CD4-positive, alpha-beta memory T cell (primary cell): ENCODE data around the gene CSRNP3. TPM values are rescaled to one million over a fixed set of nuclear protein-coding genes. Genes with fewer than 3 reads are reported as not detected.

Experiments used
- CTCF ChIA-PET: fragments of 350-600 bp; sonication (Branson Sonifier 250); formaldehyde crosslinking; loops from one replicate; lab custom pipeline; 2021; ENCODE audit warnings: inconsistent platforms; ENCODE audit not compliant: partially characterized antibody; lab: Charles Lee
- POLR2A ChIA-PET: fragments of 350-600 bp; sonication (Branson Sonifier 250); formaldehyde crosslinking; loops from one replicate; lab custom pipeline; 2021; ENCODE audit not compliant: partially characterized antibody; lab: Charles Lee
- DNase-seq, 5 donors: peaks; one replicate each; pipeline versions ENCODE4 v3.0.0 to v3.0.0-alpha.2; 2020 to 2022; ENCODE audit warnings: mixed read lengths in 1 of 5
- H3K27ac ChIP-seq: one replicate; pipeline ENCODE4 v1.7.0; 2013; ENCODE audit warnings: low read depth, low read length
- H3K27me3 ChIP-seq: 2 replicates; pipeline ENCODE4 v1.7.0; 2013; ENCODE audit warnings: mild to moderate bottlenecking, low read length, moderate library complexity; ENCODE audit not compliant: insufficient read depth
- H3K36me3 ChIP-seq: 2 replicates; pipeline ENCODE4 v1.7.0; 2013; ENCODE audit warnings: mild to moderate bottlenecking, low read length, moderate library complexity; ENCODE audit not compliant: insufficient read depth
- H3K4me1 ChIP-seq: 2 replicates; pipeline ENCODE4 v1.7.0; 2013; ENCODE audit warnings: mild to moderate bottlenecking, low read length, moderate library complexity; ENCODE audit not compliant: insufficient read depth
- H3K4me3 ChIP-seq, 2 donors: one replicate each; pipeline ENCODE4 v1.7.0; 2013; ENCODE audit warnings: low read length in 2 of 2, mild to moderate bottlenecking in 1 of 2
- H3K9me3 ChIP-seq, 2 donors: one replicate each; pipeline ENCODE4 v1.7.0; 2013; ENCODE audit warnings: low read length in 2 of 2, control low read depth in 1 of 2; ENCODE audit not compliant: control insufficient read depth in 1 of 2
- H3K27ac Mint-ChIP-seq, 7 donors: one replicate each; pipeline ENCODE4 v1.8.0; 2020 to 2021; ENCODE audit warnings: mixed read lengths in 7 of 7, mild to moderate bottlenecking in 6 of 7, inconsistent platforms in 3 of 7, moderate library complexity in 3 of 7
- H3K27me3 Mint-ChIP-seq, 2 donors: one replicate each; pipeline ENCODE4 v1.8.0; 2020 to 2021; ENCODE audit warnings: mixed read lengths in 2 of 2
- H3K36me3 Mint-ChIP-seq, 2 donors: one replicate each; pipeline ENCODE4 v1.8.0; 2020 to 2021; ENCODE audit warnings: mixed read lengths in 2 of 2, inconsistent platforms in 1 of 2, mild to moderate bottlenecking in 1 of 2
- H3K4me1 Mint-ChIP-seq, 4 donors: one replicate each; pipeline ENCODE4 v1.8.0; 2020 to 2021; ENCODE audit warnings: mixed read lengths in 4 of 4, mild to moderate bottlenecking in 1 of 4
- H3K4me3 Mint-ChIP-seq, 8 donors: one replicate each; pipeline ENCODE4 v1.8.0; 2020 to 2021; ENCODE audit warnings: mixed read lengths in 8 of 8, mild to moderate bottlenecking in 7 of 8, moderate library complexity in 6 of 8, inconsistent platforms in 3 of 8
- H3K9me3 Mint-ChIP-seq, 8 donors: one replicate each; pipeline ENCODE4 v1.8.0; 2020 to 2021; ENCODE audit warnings: mixed read lengths in 8 of 8, mild to moderate bottlenecking in 5 of 8, inconsistent platforms in 3 of 8, moderate library complexity in 1 of 8
- intact Hi-C: fragments of 100-400 bp; cut with micrococcal nuclease; formaldehyde crosslinking; loops from one replicate; pipeline ENCODE4 v1.15.1; 2023
- polyA plus RNA-seq, 2 donors: library from polyadenylated mRNA; unstranded; fragments of 300-500 nt; fragmentation: Illumina TruSeq; gene quantifications; one replicate each; pipeline ENCODE4 v1.2.3, GENCODE V29; 2021
- total RNA-seq, 2 experiments: library from RNA; stranded (reverse); gene quantifications; one replicate each; pipeline ENCODE4 v1.2.3, GENCODE V29; 2021

The CSRNP3 gene
- total and polyA plus RNA-seq, 4 experiments from 2014 or later: not detected

DNA sequence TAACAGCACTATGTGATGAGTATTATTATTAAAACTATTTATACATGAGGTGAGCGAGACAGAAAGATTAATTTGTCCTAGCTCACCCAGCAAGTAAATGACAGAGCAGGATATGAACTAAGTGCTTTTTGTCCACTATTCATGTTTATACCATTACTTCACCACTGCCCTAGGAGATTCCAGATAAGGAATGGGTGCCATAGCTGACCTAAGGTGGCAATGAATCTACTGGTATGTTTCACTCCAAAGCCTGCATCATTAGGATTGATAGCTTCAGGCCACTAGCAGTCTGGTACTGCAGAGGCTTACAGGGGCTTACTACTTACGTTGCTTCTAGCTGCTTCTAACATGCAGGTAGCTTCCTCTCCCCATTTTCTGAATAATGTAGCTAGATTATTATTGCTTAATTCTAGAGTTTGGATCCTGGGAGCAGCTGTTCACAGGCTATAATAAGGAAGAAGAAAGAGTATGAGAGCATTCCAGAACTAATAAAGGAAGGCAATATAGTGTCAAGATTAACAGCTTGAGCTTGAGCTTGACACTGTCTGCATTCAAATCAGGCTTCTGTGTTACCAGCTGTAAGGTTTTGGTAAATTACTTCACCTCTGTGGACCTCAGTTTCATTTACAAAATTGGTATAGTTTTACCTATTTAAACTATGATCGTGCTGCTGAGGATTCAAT, 170.9 kb downstream of the CSRNP3 start:
- Mint-ChIP-seq H3K36me3 (no peaks in the 10 kb centered on the region), H3K4me1 (no peaks in the 10 kb centered on the region), H3K9me3 (peaks cover 0 to 2% (median 0%) of the 10 kb centered on the region in 8 donors), H3K4me3 (no peak overlapping the region), H3K27me3 (peaks cover 0 to 2% of the 10 kb centered on the region in 2 donors), H3K27ac (no peak overlapping the region)
- Histone ChIP-seq H3K4me1 (no peaks in the 10 kb centered on the region), H3K4me3 (no peak overlapping the region), H3K36me3 (no peaks in the 10 kb centered on the region), H3K9me3 (no peaks in the 10 kb centered on the region), H3K27ac (no peak overlapping the region), H3K27me3 (no peaks in the 10 kb centered on the region)
- ChIA-PET CTCF (no interaction called here), POLR2A (no interaction called here)
- no peak for DNase-seq
- intact Hi-C loops: no loop called here

- H3K4me3 ChIP-seq: no peak overlapping the region
- no peak overlapping the region for H3K4me3 Mint-ChIP-seq
- H3K36me3 ChIP-seq: no peaks in the 10 kb centered on the region
- no peaks in the 10 kb centered on the region for H3K36me3 Mint-ChIP-seq
- POLR2A ChIA-PET: no interaction called here
- DNase-seq: no peak
- H3K4me1 Mint-ChIP-seq: no peaks in the 10 kb centered on the region
- intact Hi-C loops: no loop called here
- H3K4me1 ChIP-seq: no peaks in the 10 kb centered on the region
- no peak overlapping the region for H3K27ac ChIP-seq
- no peaks in the 10 kb centered on the region for H3K9me3 ChIP-seq
- H3K27me3 Mint-ChIP-seq: peaks cover 2 to 6% of the 10 kb centered on the region in 2 donors
- H3K27ac Mint-ChIP-seq: no peak overlapping the region
- peaks cover 0 to 2% (median 0%) of the 10 kb centered on the region in 8 donors for H3K9me3 Mint-ChIP-seq
- CTCF ChIA-PET: no interaction called here
- no peaks in the 10 kb centered on the region for H3K27me3 ChIP-seq
These were observed 176.7 kb downstream of the CSRNP3 start for GRCh38 chr2:165645930-165646831.

GRCh38 chr2:165647409-165647808, 177.9 kb downstream of the CSRNP3 start:
- Mint-ChIP-seq H3K27me3 (peaks cover 2 to 6% of the 10 kb centered on the region in 2 donors), H3K9me3 (peaks cover 0 to 2% (median 0%) of the 10 kb centered on the region in 8 donors)
- POLR2A ChIA-PET: no interaction called here

GRCh38 chr2:165648801-165649200, 179.3 kb downstream of the CSRNP3 start:
- Mint-ChIP-seq H3K27ac (no peak overlapping the region), H3K4me1 (no peaks in the 10 kb centered on the region), H3K27me3 (peaks cover 2 to 6% of the 10 kb centered on the region in 2 donors), H3K4me3 (no peak overlapping the region), H3K36me3 (no peaks in the 10 kb centered on the region), H3K9me3 (peaks cover 0 to 2% (median 0%) of the 10 kb centered on the region in 8 donors)
- no peak overlapping the region for H3K4me3 ChIP-seq
- no peaks in the 10 kb centered on the region for H3K36me3 ChIP-seq
- ChIA-PET POLR2A (no interaction called here), CTCF (no interaction called here)
- no peaks in the 10 kb centered on the region for H3K9me3 ChIP-seq
- no peaks in the 10 kb centered on the region for H3K4me1 ChIP-seq
- no peak overlapping the region for H3K27ac ChIP-seq
- intact Hi-C loops: no loop called here
- DNase-seq: no peak
- no peaks in the 10 kb centered on the region for H3K27me3 ChIP-seq

More at GRCh38 chr2:165647409-165647808, 177.9 kb downstream of the CSRNP3 start:
- Mint-ChIP-seq H3K4me3 (no peak overlapping the region), H3K27ac (no peak overlapping the region), H3K4me1 (no peaks in the 10 kb centered on the region), H3K36me3 (no peaks in the 10 kb centered on the region)
- Histone ChIP-seq H3K36me3 (no peaks in the 10 kb centered on the region), H3K4me3 (no peak overlapping the region), H3K4me1 (no peaks in the 10 kb centered on the region), H3K27ac (no peak overlapping the region), H3K9me3 (no peaks in the 10 kb centered on the region), H3K27me3 (no peaks in the 10 kb centered on the region)
- no peak for DNase-seq
- CTCF ChIA-PET: no interaction called here
- intact Hi-C loops: no loop called here

DNA sequence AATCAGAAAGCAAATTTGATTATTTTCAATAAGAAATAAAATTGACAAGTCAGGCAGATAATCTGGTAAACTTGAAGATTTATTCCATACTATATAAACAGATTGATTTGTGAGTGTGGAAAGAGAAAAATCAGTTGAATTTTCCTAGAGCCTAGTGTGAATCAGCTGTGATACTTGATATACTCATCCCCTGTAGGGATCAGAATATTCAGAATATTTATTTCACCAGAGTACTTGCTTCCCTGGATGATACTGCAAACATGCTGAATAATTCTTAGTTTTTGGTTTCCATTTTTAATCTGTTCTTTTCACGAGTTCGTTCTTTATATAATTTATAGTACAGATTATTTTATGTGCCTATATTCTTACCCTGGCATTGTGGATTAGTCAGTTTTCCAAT, 181.7 kb downstream of the CSRNP3 start:
- Histone ChIP-seq H3K4me3 (no peak overlapping the region), H3K4me1 (no peaks in the 10 kb centered on the region), H3K27me3 (no peaks in the 10 kb centered on the region), H3K36me3 (no peaks in the 10 kb centered on the region), H3K9me3 (no peaks in the 10 kb centered on the region), H3K27ac (no peak overlapping the region)
- H3K27ac Mint-ChIP-seq: no peak overlapping the region
- no peak for DNase-seq
- intact Hi-C loops: no loop called here
- no peak overlapping the region for H3K4me3 Mint-ChIP-seq
- peaks cover 0 to 3% (median 0%) of the 10 kb centered on the region in 8 donors for H3K9me3 Mint-ChIP-seq
- CTCF ChIA-PET: no interaction called here
- no peaks in the 10 kb centered on the region for H3K36me3 Mint-ChIP-seq
- POLR2A ChIA-PET: no interaction called here
- peaks cover 2 to 4% of the 10 kb centered on the region in 2 donors for H3K27me3 Mint-ChIP-seq
- H3K4me1 Mint-ChIP-seq: no peaks in the 10 kb centered on the region

- no peaks in the 10 kb centered on the region for H3K4me1 Mint-ChIP-seq
- Histone ChIP-seq H3K27ac (no peak overlapping the region), H3K9me3 (no peaks in the 10 kb centered on the region), H3K27me3 (no peaks in the 10 kb centered on the region), H3K4me1 (no peaks in the 10 kb centered on the region), H3K4me3 (no peak overlapping the region), H3K36me3 (no peaks in the 10 kb centered on the region)
- no peak for DNase-seq
- no peak overlapping the region for H3K4me3 Mint-ChIP-seq
- H3K36me3 Mint-ChIP-seq: no peaks in the 10 kb centered on the region
- intact Hi-C loops: no loop called here
- no peak overlapping the region for H3K27ac Mint-ChIP-seq
- ChIA-PET POLR2A (no interaction called here), CTCF (no interaction called here)
- no peaks in the 10 kb centered on the region for H3K27me3 Mint-ChIP-seq
- peaks cover 0 to 3% (median 0%) of the 10 kb centered on the region in 8 donors for H3K9me3 Mint-ChIP-seq
These were observed 186.2 kb downstream of the CSRNP3 start for GRCh38 chr2:165655661-165656060.

DNA sequence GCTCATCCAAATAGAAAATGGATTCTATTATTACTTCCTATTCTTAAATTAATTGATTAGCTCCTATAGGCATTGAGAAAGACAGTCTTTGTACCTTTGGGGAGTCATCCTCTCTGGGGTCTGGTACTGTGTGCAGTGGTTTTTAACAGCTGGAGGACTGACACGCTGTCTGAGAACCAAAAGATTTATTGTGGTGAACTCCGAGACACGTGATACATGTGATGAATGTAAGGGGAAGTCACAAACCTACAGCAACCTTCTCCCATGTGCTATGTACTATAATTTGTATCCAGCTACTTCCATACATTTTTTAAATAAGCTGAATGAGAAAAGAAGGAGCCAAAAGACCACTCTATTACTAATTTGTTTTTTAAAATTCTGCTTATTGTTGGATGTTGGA, 190.9 kb downstream of the CSRNP3 start:
- H3K36me3 ChIP-seq: no peaks in the 10 kb centered on the region
- H3K27me3 ChIP-seq: no peaks in the 10 kb centered on the region
- no peak overlapping the region for H3K27ac ChIP-seq
- Mint-ChIP-seq H3K27ac (no peak overlapping the region), H3K4me1 (no peaks in the 10 kb centered on the region), H3K36me3 (no peaks in the 10 kb centered on the region), H3K9me3 (peaks cover 0 to 3% (median 0%) of the 10 kb centered on the region in 8 donors), H3K4me3 (no peak overlapping the region), H3K27me3 (no peaks in the 10 kb centered on the region)
- ChIA-PET CTCF (no interaction called here), POLR2A (no interaction called here)
- DNase-seq: no peak
- H3K4me3 ChIP-seq: no peak overlapping the region
- no peaks in the 10 kb centered on the region for H3K4me1 ChIP-seq
- no peaks in the 10 kb centered on the region for H3K9me3 ChIP-seq
- intact Hi-C loops: no loop called here
